Measurements from ENCODE around the gene CTCF.
"Not testable (repeated sequence)": the region's sequence is repeated elsewhere in the genome, so short reads cannot be mapped to it uniquely, and the experiment has no call there.

CTCF gene

DNA sequence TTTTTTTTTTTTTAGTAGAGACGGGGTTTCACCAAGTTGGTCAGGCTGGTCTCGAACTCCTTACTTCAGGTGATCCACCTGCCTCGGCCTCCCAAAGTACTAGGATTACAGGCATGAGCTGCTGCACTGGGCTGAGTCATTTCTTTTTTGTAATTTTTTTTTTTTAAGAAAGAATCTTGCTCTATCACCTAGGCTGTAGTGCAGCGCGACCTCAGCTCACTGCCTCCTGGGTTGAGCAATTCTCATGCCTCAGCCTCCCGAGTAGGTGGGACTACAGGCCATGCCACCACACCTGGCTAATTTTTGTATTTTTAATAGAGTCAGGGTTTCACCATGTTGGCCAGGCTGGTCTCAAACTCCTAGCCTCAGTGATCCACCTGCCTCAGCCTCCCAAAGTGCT is 28.3 kb upstream of the CTCF start:
- not testable (repeated sequence) for DNase-seq (ENCODE audit: low read depth)

- no peak for DNase-seq (ENCODE audit: low read depth)
Observed at GRCh38 chr16:67534431-67534830, 27.9 kb upstream of the CTCF start.

DNA sequence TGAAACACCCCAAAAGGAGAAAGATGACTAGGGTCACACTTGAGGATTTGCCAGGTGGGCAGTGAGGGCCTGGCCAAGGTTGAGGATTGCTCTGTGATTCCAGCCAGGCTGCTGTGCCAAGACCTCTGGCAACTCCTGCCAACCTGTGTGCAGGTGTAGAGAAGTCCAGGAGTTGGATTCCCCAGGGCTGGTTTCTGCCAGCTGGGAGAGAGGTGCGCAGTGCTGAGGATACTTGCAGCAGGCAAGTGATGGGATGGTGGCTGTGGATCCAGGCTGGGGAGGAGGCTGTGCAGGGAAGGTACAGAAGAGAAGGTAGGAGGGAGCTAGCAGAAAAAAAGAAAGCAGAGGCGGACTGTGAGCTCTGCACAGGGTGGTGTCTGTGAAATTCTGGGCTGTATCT is 27.1 kb upstream of the CTCF start:
- DNase-seq (ENCODE audit: low read depth), result no peak

- peak; percentile 77 for DNase-seq (ENCODE audit: low read depth)
Observed at GRCh38 chr16:67537270-67537635, 25.1 kb upstream of the CTCF start.

- DNase-seq (ENCODE audit: low read depth), result peak; percentile 74
Observed at GRCh38 chr16:67537636-67538591, 24.4 kb upstream of the CTCF start.

DNA sequence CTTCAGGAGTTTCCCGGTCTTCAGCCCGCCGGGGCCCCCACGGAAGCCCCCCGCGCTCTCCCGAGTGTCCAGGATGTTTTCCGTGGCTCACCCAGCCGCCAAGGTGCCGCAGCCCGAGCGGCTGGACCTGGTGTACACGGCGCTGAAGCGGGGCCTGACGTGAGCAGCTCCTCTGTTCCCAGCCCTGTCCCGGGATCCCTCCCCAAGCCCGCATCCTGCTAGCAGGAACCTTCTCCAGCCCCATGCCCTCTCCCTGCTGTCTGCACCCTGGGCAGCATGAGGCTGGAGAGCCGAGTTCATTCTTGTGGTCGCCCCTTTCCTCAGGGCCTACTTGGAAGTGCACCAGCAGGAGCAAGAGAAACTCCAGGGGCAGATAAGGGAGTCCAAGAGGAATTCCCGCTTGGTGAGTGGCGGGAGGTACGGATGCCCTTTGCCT is 23.6 kb upstream of the CTCF start:
- DNase-seq (ENCODE audit: low read depth), result peak; percentile 63

- DNase-seq (ENCODE audit: low read depth), result no peak
Observed at GRCh38 chr16:67539271-67539670, 23.1 kb upstream of the CTCF start.

DNA sequence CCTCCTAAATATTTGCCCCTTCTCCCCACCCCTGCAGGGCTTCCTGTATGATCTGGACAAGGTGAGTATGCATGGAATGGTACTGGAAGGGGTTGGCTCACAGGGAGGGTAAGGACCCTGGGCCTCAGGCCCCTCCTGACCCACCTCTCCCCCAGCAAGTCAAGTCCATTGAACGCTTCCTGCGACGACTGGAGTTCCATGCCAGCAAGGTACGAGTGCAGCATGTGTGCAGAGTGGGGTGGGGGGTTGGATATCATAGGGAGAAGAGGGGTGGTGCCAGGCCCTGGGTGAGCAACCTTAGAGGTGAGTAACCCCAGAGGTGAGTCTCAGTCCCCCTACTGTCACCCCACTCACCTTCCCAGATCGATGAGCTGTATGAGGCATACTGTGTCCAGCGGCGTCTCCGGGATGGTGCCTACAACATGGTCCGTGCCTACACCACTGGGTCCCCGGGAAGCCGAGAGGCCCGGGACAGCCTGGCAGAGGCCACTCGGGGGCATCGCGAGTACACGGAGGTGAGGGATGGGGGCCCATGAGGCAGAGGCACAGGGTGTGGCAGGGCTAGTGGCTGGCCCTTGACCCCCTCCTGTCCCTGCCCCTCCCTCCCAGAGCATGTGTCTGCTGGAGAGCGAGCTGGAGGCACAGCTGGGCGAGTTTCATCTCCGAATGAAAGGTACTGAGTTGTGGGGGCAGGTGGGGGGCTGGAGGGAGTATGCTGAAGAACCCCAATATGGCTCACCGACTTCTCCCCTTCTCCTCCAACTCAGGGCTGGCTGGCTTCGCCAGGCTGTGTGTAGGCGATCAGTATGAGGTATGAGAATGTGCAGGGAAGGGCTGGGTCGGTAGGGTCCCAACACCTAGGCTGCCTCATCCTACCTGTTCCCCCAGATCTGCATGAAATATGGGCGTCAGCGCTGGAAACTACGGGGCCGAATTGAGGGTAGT is 22.4 kb upstream of the CTCF start:
- no peak for DNase-seq (ENCODE audit: low read depth)

DNA sequence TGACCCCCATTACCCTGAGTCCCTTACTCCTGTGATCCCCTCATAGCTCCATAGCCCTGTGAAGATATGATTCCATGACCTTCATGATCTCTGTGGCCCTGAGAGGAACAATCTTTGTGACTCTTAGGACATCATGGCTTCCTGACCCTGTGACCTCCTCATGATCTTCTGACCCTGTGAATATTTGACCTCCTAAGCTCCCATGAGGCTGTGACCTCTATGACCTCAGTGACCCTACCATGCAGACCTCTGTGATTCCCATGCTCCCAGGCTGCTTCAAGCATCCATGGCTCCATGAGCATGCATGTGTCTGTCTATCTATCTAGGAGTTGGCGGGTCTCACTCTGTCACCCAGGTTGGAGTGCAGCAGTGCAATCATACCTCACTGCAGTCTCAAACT is 21.6 kb upstream of the CTCF start:
- no peak for DNase-seq (ENCODE audit: low read depth)

- DNase-seq (ENCODE audit: low read depth), result peak; percentile 72
Observed at GRCh38 chr16:67541391-67542263, 20.7 kb upstream of the CTCF start.

DNA sequence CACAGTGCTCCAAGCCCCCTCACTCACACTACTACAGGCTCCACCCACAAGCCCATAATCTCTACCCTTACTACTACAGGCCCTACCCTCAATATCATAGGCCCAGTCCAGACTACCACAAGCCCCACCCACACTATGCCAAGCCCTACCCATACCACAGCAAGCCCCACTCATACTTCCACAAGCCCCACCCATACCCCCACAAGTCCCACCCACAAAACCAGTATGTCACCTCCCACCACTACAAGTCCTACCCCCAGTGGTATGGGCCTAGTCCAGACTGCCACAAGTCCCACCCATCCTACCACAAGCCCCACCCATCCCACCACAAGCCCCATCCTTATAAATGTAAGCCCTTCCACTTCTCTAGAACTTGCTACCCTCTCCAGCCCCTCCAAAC is 19.9 kb upstream of the CTCF start:
- peak; percentile 84 for DNase-seq (ENCODE audit: low read depth)

GRCh38 chr16:67543036-67543435 is 19.3 kb upstream of the CTCF start:
- no peak for DNase-seq (ENCODE audit: low read depth)

GRCh38 chr16:67543582-67543981 is 18.7 kb upstream of the CTCF start:
- no peak for DNase-seq (ENCODE audit: low read depth)

- DNase-seq (ENCODE audit: low read depth), result no peak
Observed at GRCh38 chr16:67544329-67544841, 17.9 kb upstream of the CTCF start.

GRCh38 chr16:67544844-67545664 is 17.3 kb upstream of the CTCF start:
- no peak for DNase-seq (ENCODE audit: low read depth)

DNA sequence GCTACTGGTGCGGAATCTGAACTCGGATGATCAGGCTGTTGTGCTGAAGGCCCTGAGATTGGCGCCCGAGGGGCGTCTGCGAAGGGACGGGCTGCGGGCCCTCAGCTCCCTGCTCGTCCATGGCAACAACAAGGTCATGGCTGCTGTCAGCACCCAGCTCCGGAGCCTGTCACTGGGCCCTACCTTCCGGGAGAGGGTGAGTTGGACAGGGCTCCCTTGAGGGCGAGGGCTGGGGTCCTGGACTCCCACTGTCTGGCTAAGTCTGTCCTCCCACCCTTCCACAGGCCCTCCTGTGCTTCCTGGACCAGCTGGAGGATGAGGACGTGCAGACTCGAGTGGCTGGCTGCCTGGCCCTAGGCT is 16.7 kb upstream of the CTCF start:
- no peak for DNase-seq (ENCODE audit: low read depth)

- DNase-seq (ENCODE audit: low read depth), result no peak
Observed at GRCh38 chr16:67546091-67546501, 16.2 kb upstream of the CTCF start.

DNA sequence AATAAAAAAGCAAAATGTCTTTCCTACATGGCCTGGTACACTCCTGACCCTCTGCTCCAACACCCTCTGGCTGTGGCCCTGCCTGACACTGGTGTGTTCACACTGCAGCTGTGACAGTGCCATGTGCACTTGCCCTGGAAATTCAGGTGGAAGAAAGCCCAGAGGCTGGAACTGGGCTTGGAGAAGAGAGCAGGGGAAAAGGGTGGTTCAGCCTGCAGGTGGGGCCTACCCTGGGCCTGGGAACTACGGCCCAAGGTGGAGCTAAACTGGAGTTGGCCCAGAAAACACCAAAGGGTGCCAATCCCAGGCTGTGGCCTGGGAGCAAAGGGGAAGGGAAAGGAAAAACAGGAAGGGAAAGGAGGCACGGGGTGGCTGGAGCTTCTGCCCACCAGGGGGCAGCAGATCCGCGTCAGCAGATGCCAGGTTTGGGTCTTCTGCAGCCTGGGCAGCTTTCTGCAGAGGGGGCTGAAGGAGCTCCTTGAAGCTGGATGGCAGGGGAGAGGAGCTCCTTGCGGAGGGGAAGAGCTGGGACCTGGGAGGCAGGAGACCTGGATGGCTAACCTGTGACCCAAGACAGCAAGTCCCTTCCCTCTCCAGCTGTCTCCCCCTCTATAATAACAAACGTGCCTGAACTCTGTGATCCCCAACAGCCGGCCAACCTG is 15.4 kb upstream of the CTCF start:
- peak; percentile 75 for DNase-seq (ENCODE audit: low read depth)

DNA sequence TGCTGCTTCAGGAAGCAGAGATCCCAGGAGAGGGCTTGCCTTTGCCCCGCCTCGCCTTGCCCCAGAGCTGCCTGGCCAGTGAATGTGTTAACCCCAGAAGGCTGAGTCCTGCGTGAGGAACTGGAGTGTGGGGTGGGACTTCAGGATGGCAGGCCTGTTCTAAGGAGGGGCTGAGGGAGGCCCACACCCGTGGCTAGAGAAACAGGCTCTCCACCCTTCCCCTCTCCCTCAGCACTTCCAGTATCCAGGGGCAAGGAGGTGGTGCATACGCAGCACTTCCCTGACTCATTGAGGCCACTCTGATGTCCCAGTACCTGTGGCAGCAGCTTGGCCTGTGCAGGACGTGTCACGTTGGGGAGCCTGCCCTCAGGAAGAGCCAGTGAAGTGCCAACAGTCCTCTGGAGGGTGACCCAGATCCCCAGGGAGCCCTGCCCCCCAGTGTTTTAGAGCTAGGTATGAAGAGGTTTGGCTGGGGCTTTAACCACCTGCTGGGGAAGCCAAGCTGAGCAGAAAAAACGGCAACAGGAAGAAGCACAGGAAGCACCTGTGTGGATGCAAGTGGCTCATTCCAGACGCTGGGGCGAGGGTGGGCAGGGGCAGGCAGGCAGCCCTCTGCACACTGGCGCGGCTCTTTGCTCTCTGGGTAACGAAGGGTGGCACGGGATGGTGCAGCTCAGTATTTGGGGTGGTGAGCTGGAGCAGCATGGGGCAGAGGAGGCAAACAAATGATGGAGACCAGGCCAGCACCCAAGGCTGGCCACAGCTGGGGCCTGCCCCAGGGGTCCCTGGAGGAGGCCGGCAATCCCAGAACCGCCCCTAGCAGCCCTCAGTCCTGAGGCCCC is 14.7 kb upstream of the CTCF start:
- DNase-seq (ENCODE audit: low read depth), result no peak

Measured in ELR (cell line).